ENCODE data around the gene KRTAP10-11. TPM values are rescaled to one million over a fixed set of nuclear protein-coding genes. Genes with fewer than 3 reads are reported as not detected.

KRTAP10-11 gene
- total RNA-seq, 3 donors from 2014 or later: not detected

DNA sequence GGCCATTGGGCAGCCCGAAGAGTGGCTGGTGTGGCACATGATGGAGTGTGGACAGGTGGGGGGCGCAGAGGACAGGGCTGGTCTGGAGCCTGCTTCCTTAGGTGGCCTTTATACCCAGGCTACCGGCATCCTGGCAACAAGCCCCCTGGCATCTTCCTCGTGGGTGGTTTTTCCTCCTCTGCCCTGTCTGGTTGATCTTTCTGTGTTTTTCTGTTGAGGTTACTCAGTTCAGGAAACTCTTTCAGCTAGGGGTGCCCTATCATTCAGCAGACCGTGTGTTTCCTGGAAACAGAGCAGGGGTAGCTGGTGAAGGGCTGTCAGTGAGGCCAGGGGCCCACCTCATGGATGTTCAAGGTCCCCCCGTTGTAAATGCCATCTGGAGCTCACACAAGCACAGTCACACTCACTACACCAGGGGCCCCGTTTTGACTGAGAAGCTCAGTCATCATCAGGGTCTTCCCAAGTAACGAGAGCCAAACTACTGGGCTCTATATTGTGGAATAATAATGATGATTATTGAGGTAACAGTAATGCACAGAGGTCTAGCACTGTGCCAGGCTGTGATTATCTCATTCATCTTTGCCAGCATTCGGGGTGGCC is 8.5 kb downstream of the KRTAP10-11 start, which contains the start of gene KRTAP12-4:
Gene KRTAP12-4 (minus strand): TSS at position 84 of the 600 bp plus-strand sequence. CDS start 45 bp downstream, at position 39.
- intact Hi-C loops (cut with DNase I; ENCODE audit: low total_unique reads): no loop called here
- DNase-seq (ENCODE audit: low spot score in 2 of 2): no peak
- Histone ChIP-seq H3K36me3 (no peaks in the 10 kb centered on the region), H3K27me3 (peaks cover 0 to 10% of the 10 kb centered on the region in 2 donors), H3K9me3 (peaks cover 11 to 14% of the 10 kb centered on the region in 2 donors), H3K4me3 (no peak within 1 kb of the TSS), H3K4me1 (no peaks in the 10 kb centered on the region), H3K27ac (no peak within 1 kb of the TSS)
- TF ChIP-seq POLR2AphosphoS5 (IDR thresholded peaks at IDR 0.05) (no peak), POLR2A (IDR thresholded peaks at IDR 0.05) (no peak)
- TF ChIP-seq, protein P1, sequence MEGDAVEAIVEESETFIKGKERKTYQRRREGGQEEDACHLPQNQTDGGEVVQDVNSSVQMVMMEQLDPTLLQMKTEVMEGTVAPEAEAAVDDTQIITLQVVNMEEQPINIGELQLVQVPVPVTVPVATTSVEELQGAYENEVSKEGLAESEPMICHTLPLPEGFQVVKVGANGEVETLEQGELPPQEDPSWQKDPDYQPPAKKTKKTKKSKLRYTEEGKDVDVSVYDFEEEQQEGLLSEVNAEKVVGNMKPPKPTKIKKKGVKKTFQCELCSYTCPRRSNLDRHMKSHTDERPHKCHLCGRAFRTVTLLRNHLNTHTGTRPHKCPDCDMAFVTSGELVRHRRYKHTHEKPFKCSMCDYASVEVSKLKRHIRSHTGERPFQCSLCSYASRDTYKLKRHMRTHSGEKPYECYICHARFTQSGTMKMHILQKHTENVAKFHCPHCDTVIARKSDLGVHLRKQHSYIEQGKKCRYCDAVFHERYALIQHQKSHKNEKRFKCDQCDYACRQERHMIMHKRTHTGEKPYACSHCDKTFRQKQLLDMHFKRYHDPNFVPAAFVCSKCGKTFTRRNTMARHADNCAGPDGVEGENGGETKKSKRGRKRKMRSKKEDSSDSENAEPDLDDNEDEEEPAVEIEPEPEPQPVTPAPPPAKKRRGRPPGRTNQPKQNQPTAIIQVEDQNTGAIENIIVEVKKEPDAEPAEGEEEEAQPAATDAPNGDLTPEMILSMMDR (IDR thresholded peaks at IDR 0.05): no peak

DNA sequence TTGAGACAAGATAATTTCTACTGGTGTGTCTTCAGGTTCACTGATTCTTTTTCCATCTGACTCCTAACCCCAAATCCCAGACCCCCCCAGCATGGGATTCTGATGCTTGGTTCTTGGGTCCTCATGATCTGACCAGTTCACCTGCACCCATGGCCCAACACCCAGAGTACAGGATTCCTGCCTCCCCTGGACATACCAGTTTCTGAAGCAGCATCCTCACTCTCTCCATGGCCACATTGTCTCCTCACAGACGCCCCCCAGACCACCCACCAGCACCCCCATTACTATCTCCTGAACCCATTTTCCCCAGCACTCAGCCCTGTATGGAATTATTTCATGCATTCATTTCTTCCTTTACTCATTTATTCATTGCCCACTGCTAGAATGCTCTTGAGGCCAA is 10.7 kb downstream of the KRTAP10-11 start:
- peaks cover 0 to 10% of the 10 kb centered on the region in 2 donors for H3K27me3 ChIP-seq
- DNase-seq (ENCODE audit: low spot score in 2 of 2): no peak
- intact Hi-C loops (cut with DNase I; ENCODE audit: low total_unique reads): no loop called here
- no peaks in the 10 kb centered on the region for H3K36me3 ChIP-seq
- peaks cover 11 to 14% of the 10 kb centered on the region in 2 donors for H3K9me3 ChIP-seq
- H3K4me1 ChIP-seq: no peaks in the 10 kb centered on the region
- TF ChIP-seq POLR2AphosphoS5 (IDR thresholded peaks at IDR 0.05): no peak
- TF ChIP-seq POLR2A (IDR thresholded peaks at IDR 0.05): no peak
- TF ChIP-seq, protein P1 (IDR thresholded peaks at IDR 0.05): no peak
- no peak overlapping the region for H3K4me3 ChIP-seq
- H3K27ac ChIP-seq: no peak overlapping the region

DNA sequence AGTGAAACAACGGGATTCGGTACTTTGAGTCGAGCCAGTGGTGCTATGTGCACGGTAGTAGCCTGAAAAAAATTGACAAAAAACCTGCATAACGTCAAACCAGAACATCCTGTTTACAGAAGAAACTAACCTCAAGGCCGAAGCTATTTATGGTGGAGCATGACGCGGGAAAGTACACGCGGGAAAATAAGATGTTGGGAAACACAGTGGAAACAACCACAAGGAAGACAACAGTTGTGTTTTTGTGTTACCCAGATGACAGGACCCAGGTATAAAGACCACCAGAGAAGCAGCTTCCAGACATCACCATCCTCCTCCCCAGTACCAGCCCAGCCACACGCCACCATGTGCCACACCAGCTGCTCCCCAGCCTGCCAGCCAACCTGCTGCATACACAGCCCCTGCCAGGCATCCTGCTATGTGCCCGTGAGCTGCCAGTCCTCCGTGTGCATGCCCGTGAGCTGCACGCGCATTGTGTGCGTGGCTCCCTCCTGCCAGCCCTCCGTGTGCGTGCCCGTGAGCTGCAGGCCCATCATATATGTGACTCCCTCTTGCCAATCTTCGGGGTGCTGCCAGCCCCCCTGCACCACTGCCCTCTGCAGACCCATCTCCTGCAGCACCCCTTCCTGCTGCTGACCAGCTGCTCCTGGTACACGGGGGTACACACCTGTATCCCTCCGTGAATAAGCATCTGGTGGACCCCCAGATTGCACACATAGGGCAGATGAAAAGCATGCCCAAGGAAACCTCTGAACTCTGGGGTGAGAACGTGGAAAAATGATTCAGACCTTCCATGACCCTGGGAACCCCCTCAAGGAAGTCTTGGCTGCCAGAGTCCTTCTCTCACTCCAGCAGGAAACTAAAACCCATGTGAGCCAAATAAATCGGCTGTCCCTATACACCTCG is 11.7 kb downstream of the KRTAP10-11 start, which contains the start of gene KRTAP12-3:
Gene KRTAP12-3 (plus strand): TSS at position 298 of the 906 bp plus-strand sequence. CDS start 48 bp downstream, at position 346.
- peaks cover 11 to 14% of the 10 kb centered on the region in 2 donors for H3K9me3 ChIP-seq
- intact Hi-C loops (cut with DNase I; ENCODE audit: low total_unique reads): no loop called here
- no peaks in the 10 kb centered on the region for H3K36me3 ChIP-seq
- peaks cover 0 to 10% of the 10 kb centered on the region in 2 donors for H3K27me3 ChIP-seq
- H3K4me3 ChIP-seq: no peak within 1 kb of the TSS
- DNase-seq (ENCODE audit: low spot score in 2 of 2): no peak
- H3K27ac ChIP-seq: no peak within 1 kb of the TSS
- no peaks in the 10 kb centered on the region for H3K4me1 ChIP-seq
- TF ChIP-seq, protein P1 (IDR thresholded peaks at IDR 0.05): no peak
- TF ChIP-seq POLR2AphosphoS5 (IDR thresholded peaks at IDR 0.05) (no peak), POLR2A (IDR thresholded peaks at IDR 0.05) (no peak)

DNA sequence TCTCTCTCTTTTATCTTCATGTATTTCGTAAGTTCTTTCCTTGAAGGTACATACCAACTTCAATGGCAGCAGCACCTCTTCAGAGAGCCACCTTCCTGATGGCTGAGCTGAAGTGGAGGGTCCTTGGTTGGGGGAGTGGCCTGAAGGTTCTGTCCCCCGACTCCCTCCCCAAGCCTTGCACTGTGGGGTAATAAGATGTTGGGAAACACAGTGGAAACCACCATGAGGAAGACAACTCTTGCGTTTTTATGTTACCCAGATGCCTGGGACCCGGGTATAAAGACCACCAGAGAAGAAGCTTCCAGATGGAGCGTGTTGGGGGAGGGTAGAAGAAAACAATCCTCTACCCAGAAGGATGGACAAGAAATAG is 12.3 kb downstream of the KRTAP10-11 start:
- intact Hi-C loops (cut with DNase I; ENCODE audit: low total_unique reads): no loop called here
- no peak overlapping the region for H3K4me3 ChIP-seq
- H3K9me3 ChIP-seq: peaks cover 11 to 14% of the 10 kb centered on the region in 2 donors
- H3K36me3 ChIP-seq: no peaks in the 10 kb centered on the region
- no peaks in the 10 kb centered on the region for H3K4me1 ChIP-seq
- no peak for DNase-seq (ENCODE audit: low spot score in 2 of 2)
- TF ChIP-seq, protein P1 (IDR thresholded peaks at IDR 0.05): no peak
- TF ChIP-seq POLR2A (IDR thresholded peaks at IDR 0.05) (no peak), POLR2AphosphoS5 (IDR thresholded peaks at IDR 0.05) (no peak)
- no peak overlapping the region for H3K27ac ChIP-seq
- H3K27me3 ChIP-seq: peaks cover 0 to 10% of the 10 kb centered on the region in 2 donors

All from breast epithelium (tissue), 4 donors.